GM10266 (cell line): Measurements from ENCODE around the gene PPFIA1.

Experiments
- DNase-seq: peaks from one replicate; pipeline ENCODE4 v3.0.0; 2012; ENCODE audit errors: extremely low spot score
- TF ChIP-seq, protein P1 (sequence below): IDR thresholded peaks from 2 replicates; pipeline ENCODE4 v1.5.1; 2012; ENCODE audit warnings: mild to moderate bottlenecking, low read depth; ENCODE audit not compliant: control insufficient read depth, insufficient read depth; ENCODE audit errors: missing control alignments

The PPFIA1 gene

GRCh38 chr11:70270104-70270876 is at the start of gene PPFIA1:
Gene PPFIA1, plus strand, starts transcription at chr11:70270690. Its CDS starts 1,483 bp downstream, at chr11:70272173.
- peak; percentile 99 for DNase-seq
- TF ChIP-seq, protein P1, sequence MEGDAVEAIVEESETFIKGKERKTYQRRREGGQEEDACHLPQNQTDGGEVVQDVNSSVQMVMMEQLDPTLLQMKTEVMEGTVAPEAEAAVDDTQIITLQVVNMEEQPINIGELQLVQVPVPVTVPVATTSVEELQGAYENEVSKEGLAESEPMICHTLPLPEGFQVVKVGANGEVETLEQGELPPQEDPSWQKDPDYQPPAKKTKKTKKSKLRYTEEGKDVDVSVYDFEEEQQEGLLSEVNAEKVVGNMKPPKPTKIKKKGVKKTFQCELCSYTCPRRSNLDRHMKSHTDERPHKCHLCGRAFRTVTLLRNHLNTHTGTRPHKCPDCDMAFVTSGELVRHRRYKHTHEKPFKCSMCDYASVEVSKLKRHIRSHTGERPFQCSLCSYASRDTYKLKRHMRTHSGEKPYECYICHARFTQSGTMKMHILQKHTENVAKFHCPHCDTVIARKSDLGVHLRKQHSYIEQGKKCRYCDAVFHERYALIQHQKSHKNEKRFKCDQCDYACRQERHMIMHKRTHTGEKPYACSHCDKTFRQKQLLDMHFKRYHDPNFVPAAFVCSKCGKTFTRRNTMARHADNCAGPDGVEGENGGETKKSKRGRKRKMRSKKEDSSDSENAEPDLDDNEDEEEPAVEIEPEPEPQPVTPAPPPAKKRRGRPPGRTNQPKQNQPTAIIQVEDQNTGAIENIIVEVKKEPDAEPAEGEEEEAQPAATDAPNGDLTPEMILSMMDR, result peak; percentile 31

DNA sequence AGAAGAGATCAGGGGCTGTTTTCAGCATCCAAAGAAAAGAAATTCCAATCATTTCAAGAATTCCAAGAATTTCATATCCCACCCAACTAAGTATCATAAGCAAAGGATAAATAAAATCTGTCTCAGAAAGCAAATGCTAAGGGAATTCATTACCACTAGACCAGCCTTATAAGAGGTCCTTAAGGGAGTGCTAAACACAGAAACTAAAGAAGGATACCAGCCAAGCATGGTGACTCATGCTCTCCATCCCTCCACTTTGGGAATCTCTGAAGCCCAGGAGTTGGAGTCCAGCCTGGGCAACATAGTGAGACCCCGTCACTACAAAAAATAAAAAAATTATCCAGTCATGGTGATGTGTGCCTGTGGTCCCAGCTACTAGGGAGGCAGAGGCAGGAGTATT is 49.6 kb upstream of the PPFIA1 start:
- TF ChIP-seq, protein P1, result no peak
- no peak for DNase-seq

GRCh38 chr11:70225681-70226177 is 44.8 kb upstream of the PPFIA1 start:
- no peak for DNase-seq
- TF ChIP-seq, protein P1, result no peak

DNA sequence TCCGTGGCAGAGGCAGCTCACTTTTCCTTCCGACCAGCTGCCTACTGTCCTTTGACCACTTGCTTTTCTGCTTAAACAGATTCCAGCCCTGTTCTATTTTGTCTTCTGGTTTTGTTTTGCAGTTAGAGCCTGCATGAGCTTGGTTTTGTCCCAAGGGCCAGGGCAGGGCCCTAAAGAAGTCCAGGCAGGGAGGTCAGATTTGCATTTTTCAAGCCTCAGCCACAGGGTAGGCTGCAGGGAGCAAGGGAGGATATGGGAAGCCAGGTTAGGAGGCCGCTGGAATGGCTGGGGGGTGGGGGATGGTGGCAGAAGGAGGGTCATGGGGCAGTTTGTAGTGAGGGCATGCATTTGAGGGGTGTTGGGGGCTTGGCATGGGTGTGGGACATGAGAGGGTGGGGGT is 44.3 kb upstream of the PPFIA1 start:
- no peak for DNase-seq
- TF ChIP-seq, protein P1, result no peak

- TF ChIP-seq, protein P1, result peak; percentile 46
- peak; percentile 35 for DNase-seq
These were observed 43.5 kb upstream of the PPFIA1 start for GRCh38 chr11:70226967-70227366.

- TF ChIP-seq, protein P1, result no peak
- DNase-seq, result no peak
These were observed 40.8 kb upstream of the PPFIA1 start for GRCh38 chr11:70229737-70230136.

- DNase-seq, result no peak
- TF ChIP-seq, protein P1, result no peak
These were observed 40.2 kb upstream of the PPFIA1 start for GRCh38 chr11:70230151-70230839.
